Activated CD4-positive, alpha-beta T cell treated with anti-CD3 and anti-CD28 coated beads, Interleukin-2, amount 50 U/mL, for 16 hours (primary cell): ENCODE results near the gene SLC29A2.

ENCODE experiments used
- DNase-seq: peaks from one replicate; pipeline ENCODE4 v3.0.0-alpha.2; 2020

SLC29A2 gene

GRCh38 chr11:66346476-66347424, 24.8 kb downstream of the SLC29A2 start:
- no peak for DNase-seq

- no peak for DNase-seq
These were observed 26.3 kb downstream of the SLC29A2 start for GRCh38 chr11:66345316-66345649.

- peak; percentile 97 for DNase-seq
These were observed 26.8 kb downstream of the SLC29A2 start, which contains the start of gene BRMS1 for GRCh38 chr11:66344550-66345315. Gene BRMS1 (minus strand): TSS chr11:66345104. CDS start chr11:66342234, 2,870 bp downstream.

GRCh38 chr11:66343176-66343575, 28.4 kb downstream of the SLC29A2 start:
- no peak for DNase-seq

- DNase-seq = no peak
These were observed 29.9 kb downstream of the SLC29A2 start for GRCh38 chr11:66341502-66342126.

- DNase-seq = no peak
These were observed 30.7 kb downstream of the SLC29A2 start for GRCh38 chr11:66340596-66341501.

GRCh38 chr11:66339686-66340483, 31.7 kb downstream of the SLC29A2 start:
- no peak for DNase-seq

GRCh38 chr11:66339162-66339675, 32.3 kb downstream of the SLC29A2 start:
- DNase-seq = no peak

- DNase-seq = no peak
These were observed 33.0 kb downstream of the SLC29A2 start for GRCh38 chr11:66338276-66339161.

- no peak for DNase-seq
These were observed 34.3 kb downstream of the SLC29A2 start for GRCh38 chr11:66337103-66337899.

- peak; percentile 80 for DNase-seq
These were observed 35.1 kb downstream of the SLC29A2 start, which contains the start of gene RIN1 for GRCh38 chr11:66336234-66337102. Gene RIN1 (minus strand): TSS chr11:66336434. CDS start chr11:66336402, 32 bp downstream.

GRCh38 chr11:66335531-66336233, 35.9 kb downstream of the SLC29A2 start:
- no peak for DNase-seq

- no peak for DNase-seq
These were observed 36.7 kb downstream of the SLC29A2 start for GRCh38 chr11:66334605-66335442.

GRCh38 chr11:66333896-66334604, 37.5 kb downstream of the SLC29A2 start:
- no peak for DNase-seq

- no peak for DNase-seq
These were observed 38.2 kb downstream of the SLC29A2 start for GRCh38 chr11:66333220-66333877.
